Tibial artery (tissue), 4 donors: ENCODE data around the gene PSAP.

Experiments used
- DNase-seq, 2 donors: peaks; one replicate each; pipeline ENCODE4 v3.0.0-alpha.2; 2019
- H3K27ac ChIP-seq, 2 donors: fragments of 200-600 bp; sonication (generic) in 1 of 2; 1 replicate in 1 of 2; 2 replicates in 1 of 2; pipeline ENCODE4 v1.5.1; 2018 to 2019; ENCODE audit warnings: mild to moderate bottlenecking in 1 of 2
- H3K27me3 ChIP-seq, 2 donors: fragments of 200-600 bp; sonication (generic) in 1 of 2; one replicate each; pipeline versions ENCODE4 v1.5.1 to v1.6.0; 2016 to 2019
- H3K36me3 ChIP-seq, 3 donors: fragments of 200-600 bp; sonication (generic) in 2 of 3; one replicate each; pipeline ENCODE4 v1.5.1; 2016 to 2019; ENCODE audit warnings: mild to moderate bottlenecking in 2 of 3
- H3K4me1 ChIP-seq, 4 donors: fragments of 200-600 bp; sonication (generic) in 2 of 4; 1 replicate in 3 of 4; 2 replicates in 1 of 4; pipeline ENCODE4 v1.5.1; 2016 to 2019
- H3K4me3 ChIP-seq, 2 donors: fragments of 200-600 bp; sonication (generic) in 1 of 2; 1 replicate in 1 of 2; 2 replicates in 1 of 2; pipeline ENCODE4 v1.5.1; 2018 to 2019; ENCODE audit warnings: mild to moderate bottlenecking in 2 of 2
- H3K9me3 ChIP-seq, 3 donors: fragments of 200-600 bp; sonication (generic) in 1 of 3; one replicate each; pipeline ENCODE4 v1.5.1; 2016 to 2019
- intact Hi-C: fragments of 100-400 bp; cut with DNase I; formaldehyde crosslinking; loops from one replicate; pipeline ENCODE4 v1.15.0; 2023; ENCODE audit warnings: low total_unique reads
- TF ChIP-seq, protein P1 (sequence below), 2 experiments: fragments of 200-600 bp in 1 of 2; fragments of 450-650 bp in 1 of 2; IDR thresholded peaks; one replicate each; pipeline ENCODE4 v1.5.1; 2017 to 2019; ENCODE audit warnings: antibody characterized with exemption in 2 of 2, mild to moderate bottlenecking in 1 of 2, moderate library complexity in 1 of 2

The PSAP gene

GRCh38 chr10:71818674-71819260 lies 32.3 kb downstream of the PSAP start:
- Histone ChIP-seq H3K4me3 (no peak overlapping the region), H3K9me3 (no peaks in the 10 kb centered on the region), H3K4me1 (peaks cover 0 to 5% (median 0%) of the 10 kb centered on the region in 4 donors), H3K36me3 (peaks cover 83 to 88% (median 88%) of the 10 kb centered on the region in 3 donors), H3K27me3 (no peaks in the 10 kb centered on the region), H3K27ac (no peak overlapping the region)
- TF ChIP-seq, protein P1, sequence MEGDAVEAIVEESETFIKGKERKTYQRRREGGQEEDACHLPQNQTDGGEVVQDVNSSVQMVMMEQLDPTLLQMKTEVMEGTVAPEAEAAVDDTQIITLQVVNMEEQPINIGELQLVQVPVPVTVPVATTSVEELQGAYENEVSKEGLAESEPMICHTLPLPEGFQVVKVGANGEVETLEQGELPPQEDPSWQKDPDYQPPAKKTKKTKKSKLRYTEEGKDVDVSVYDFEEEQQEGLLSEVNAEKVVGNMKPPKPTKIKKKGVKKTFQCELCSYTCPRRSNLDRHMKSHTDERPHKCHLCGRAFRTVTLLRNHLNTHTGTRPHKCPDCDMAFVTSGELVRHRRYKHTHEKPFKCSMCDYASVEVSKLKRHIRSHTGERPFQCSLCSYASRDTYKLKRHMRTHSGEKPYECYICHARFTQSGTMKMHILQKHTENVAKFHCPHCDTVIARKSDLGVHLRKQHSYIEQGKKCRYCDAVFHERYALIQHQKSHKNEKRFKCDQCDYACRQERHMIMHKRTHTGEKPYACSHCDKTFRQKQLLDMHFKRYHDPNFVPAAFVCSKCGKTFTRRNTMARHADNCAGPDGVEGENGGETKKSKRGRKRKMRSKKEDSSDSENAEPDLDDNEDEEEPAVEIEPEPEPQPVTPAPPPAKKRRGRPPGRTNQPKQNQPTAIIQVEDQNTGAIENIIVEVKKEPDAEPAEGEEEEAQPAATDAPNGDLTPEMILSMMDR (IDR thresholded peaks at IDR 0.05): no peak
- no peak for DNase-seq
- intact Hi-C loops: no loop called here

DNA sequence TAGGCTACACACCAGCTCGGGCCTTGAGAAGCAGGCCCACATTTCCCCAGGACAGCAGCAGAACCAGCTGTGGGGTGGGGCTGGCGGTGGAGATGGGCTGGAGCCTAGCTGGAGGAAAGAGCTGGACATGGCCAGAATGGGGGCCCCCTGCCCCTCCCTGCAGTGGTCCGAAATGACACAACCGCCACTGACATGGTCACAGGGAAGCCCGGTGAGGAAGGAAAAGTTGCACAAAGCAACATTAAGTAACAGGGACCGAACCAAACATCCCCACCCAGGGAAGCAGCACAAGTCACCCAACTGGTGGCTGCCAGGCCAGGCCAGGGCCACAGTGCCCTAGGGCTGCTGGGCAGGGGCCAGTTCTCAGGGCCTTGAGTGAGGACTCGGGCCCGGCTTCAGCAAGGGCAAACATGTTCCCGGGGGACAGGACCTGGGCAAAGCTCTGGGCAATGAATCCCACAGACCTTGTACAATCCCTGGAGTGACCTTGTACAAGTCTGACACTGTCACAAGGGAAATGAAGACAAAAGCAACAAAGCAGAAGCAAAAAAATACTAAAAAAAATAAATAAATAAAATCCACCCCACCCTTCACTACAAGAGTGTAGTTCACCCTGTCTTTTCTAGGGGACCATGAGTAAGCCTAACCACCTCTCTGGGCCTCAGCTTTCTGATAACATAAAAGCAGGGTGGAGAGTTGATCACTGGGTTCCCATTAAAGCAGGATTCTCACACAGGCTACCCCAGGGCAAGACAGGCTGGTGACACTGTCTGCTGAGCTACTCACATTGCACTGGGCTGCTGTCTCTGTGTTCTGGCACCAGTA lies 33.0 kb downstream of the PSAP start:
- intact Hi-C loops: no loop called here
- Histone ChIP-seq H3K9me3 (no peaks in the 10 kb centered on the region), H3K27ac (no peak overlapping the region), H3K4me1 (peaks cover 0 to 5% (median 0%) of the 10 kb centered on the region in 4 donors), H3K27me3 (no peaks in the 10 kb centered on the region), H3K36me3 (peaks cover 76 to 81% (median 81%) of the 10 kb centered on the region in 3 donors), H3K4me3 (no peak overlapping the region)
- peak; percentile 71 to 83 for DNase-seq
- TF ChIP-seq, protein P1 (IDR thresholded peaks at IDR 0.05): no peak

- Histone ChIP-seq H3K4me3 (no peak overlapping the region), H3K27ac (no peak overlapping the region), H3K27me3 (no peaks in the 10 kb centered on the region), H3K4me1 (peaks cover 0 to 5% (median 0%) of the 10 kb centered on the region in 4 donors), H3K9me3 (no peaks in the 10 kb centered on the region), H3K36me3 (peaks cover 67 to 74% (median 73%) of the 10 kb centered on the region in 3 donors)
- intact Hi-C loops: no loop called here
- TF ChIP-seq, protein P1 (IDR thresholded peaks at IDR 0.05): no peak
- DNase-seq: no peak
These were observed 34.0 kb downstream of the PSAP start for GRCh38 chr10:71816936-71817618.

DNA sequence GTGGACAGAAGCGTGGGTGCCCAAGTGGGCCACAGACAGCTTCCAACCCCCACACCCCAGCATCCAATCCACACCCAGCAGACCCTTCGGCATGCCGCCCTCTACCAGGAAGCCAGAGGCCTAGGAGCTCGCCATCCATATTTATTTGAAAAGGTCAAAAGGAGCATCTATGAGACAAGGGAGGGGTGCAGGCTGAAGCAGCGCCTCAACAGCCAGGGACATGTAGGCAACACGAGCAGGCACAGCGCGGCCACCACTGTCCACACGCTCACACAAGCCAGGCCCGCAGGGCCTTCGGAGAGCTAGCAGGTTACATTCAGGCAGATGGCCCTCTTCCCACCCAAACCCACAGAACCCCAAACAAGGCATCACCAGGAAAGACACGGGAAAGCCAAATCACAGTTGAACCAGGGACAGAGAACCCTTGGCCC lies 34.6 kb downstream of the PSAP start:
- H3K4me3 ChIP-seq: no peak overlapping the region
- H3K36me3 ChIP-seq: peaks cover 60 to 67% (median 67%) of the 10 kb centered on the region in 3 donors
- peaks cover 0 to 5% (median 0%) of the 10 kb centered on the region in 4 donors for H3K4me1 ChIP-seq
- TF ChIP-seq, protein P1 (IDR thresholded peaks at IDR 0.05): no peak
- intact Hi-C loops: no loop called here
- H3K27ac ChIP-seq: no peak overlapping the region
- no peak for DNase-seq
- peaks cover 0 to 3% of the 10 kb centered on the region in 2 donors for H3K27me3 ChIP-seq
- H3K9me3 ChIP-seq: no peaks in the 10 kb centered on the region

GRCh38 chr10:71815515-71816130 lies 35.4 kb downstream of the PSAP start:
- TF ChIP-seq, protein P1 (IDR thresholded peaks at IDR 0.05): no peak
- intact Hi-C loops: no loop called here

More at GRCh38 chr10:71815515-71816130, 35.4 kb downstream of the PSAP start:
- Histone ChIP-seq H3K27ac (no peak overlapping the region), H3K9me3 (no peaks in the 10 kb centered on the region), H3K4me1 (peaks cover 0 to 5% (median 0%) of the 10 kb centered on the region in 4 donors), H3K4me3 (no peak overlapping the region), H3K36me3 (peaks cover 52 to 59% (median 59%) of the 10 kb centered on the region in 3 donors), H3K27me3 (peaks cover 0 to 5% of the 10 kb centered on the region in 2 donors)
- no peak for DNase-seq
